Left lobe of liver (tissue), 2 donors: Measurements from ENCODE around the gene PRR5L. TPM values are rescaled to one million over a fixed set of nuclear protein-coding genes. Genes with fewer than 3 reads are reported as not detected.
A peak's percentile ranks its signal among the peaks of the same experiment; 100 is the strongest.
"Not testable (repeated sequence)": the region's sequence is repeated elsewhere in the genome, so short reads cannot be mapped to it uniquely, and the experiment has no call there.

Experiments used
- ATAC-seq: fragments of 200-7000 bp; cut with Tn5 transposase; one replicate; pipeline ENCODE4 v1.9.1; 2020; ENCODE audit warnings: mild to moderate bottlenecking, moderate library complexity
- DNase-seq: peaks from one replicate; pipeline ENCODE4 v3.0.0-alpha.2; 2020; ENCODE audit warnings: low spot score
- total RNA-seq: library from RNA; stranded (reverse); gene quantifications from one replicate; pipeline ENCODE4 v1.2.1, GENCODE V29; 2021
- donor health status: DM: no; HTN: no; CAD: no; lungs with moderate emphysema.
- donor health status: DM: no; HTN: yes; CAD: no.

PRR5L gene
- total RNA-seq, 1 donor from 2014 or later = 2.1 TPM

DNA sequence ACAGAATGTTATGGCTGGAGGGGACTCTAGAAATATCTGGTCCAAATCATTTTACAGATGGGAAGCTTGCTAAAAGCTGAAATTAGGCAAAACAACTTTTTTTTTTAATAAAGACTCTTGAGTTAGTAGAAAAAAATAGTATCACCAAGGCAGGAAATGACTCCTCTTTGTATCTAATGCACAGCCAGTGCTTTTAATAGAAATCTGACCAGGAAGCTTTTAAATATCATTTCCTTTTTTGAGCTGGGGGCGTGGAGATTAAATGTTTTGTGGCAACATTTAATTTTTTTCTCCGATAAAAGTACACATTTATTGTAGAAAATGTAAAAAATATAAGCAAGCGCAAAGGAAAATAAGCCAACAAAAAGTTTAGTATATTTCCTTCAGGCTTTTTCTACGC is 191.5 kb downstream of the PRR5L start:
- DNase-seq (no peak), ATAC-seq (no peak)

DNA sequence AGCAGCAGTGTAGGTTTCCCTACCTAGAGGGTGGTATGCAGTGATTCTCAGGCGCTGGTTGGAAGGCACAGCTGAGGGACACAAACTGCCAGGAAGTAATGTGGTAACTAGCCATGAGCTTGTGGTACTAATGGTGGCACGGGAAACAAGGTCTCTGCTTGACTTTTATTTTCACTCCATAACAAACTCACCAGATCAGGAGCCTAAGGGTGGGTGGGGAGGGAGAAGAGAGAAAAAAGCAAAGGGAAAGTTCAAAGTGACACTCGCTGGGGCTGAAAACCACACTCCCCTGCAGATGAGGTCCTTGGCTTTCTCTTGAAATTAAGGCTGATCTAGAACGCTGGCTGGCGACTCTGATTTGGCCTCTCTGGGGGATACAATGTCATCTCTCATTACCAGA is 192.0 kb downstream of the PRR5L start:
- DNase-seq (no peak), ATAC-seq (no peak)

DNA sequence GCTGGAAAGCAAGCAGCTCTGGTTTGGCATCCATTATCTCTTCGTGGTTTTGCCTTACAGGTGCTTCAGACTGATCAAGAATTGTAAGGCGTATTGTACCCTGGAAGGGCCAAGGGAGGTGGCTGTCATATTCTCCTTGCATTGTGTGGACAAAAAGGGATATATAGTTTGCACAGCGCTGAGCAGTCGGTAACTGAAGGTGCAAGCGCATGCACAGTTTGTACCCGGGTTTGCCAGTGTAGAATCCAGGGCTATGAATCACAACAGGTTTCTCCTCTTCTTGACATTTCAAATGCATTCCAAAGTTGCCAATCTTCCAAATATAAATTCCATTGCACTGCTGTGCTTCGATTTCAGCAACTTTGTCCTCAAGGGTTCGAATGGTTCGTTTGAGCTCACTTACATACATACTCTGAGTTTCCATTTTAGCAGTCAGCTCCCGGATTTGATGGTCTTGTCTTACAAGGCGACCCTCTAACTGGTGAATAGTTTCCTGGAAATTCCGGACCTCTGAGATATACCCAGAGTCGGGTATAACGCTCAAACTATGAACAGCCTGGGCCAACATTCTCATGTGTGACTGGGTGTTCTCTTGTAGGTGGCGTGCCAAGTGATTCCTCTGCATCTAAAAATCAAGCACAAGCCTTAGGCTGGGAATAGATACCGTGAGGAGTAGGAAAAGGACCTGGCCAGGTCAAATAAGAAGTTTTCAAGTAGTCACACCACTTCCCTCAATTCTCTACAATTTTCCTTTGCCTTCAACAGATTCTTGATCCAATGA is 194.1 kb downstream of the PRR5L start:
- DNase-seq (no peak), ATAC-seq (no peak)

DNA sequence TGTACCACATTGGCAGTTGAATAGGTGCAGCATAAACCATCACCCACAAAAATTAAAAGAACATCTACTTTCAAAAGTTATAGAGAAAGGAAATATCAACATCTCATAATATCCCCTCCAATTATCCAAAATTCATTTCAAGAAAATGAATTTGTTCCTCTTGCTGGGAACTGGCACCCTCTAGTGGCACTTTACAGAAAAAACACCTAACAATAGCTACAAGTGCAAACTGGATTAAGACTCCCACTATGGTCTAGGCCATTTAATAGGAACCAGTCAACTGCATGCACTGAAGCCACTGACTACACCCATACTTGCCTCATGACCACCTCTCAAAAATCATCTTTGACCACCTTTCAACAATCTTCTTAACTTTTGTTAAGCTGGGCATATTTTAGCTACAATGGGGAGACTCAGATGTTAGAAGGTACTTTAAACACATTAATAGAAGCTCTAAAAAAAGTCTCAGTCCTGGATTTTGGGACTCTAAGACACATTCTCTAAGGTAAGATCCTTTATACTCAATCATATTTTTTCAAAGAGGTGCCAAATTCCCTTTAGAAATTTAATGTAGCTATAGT is 196.7 kb downstream of the PRR5L start:
- ATAC-seq = peak; percentile 84
- DNase-seq = no peak

DNA sequence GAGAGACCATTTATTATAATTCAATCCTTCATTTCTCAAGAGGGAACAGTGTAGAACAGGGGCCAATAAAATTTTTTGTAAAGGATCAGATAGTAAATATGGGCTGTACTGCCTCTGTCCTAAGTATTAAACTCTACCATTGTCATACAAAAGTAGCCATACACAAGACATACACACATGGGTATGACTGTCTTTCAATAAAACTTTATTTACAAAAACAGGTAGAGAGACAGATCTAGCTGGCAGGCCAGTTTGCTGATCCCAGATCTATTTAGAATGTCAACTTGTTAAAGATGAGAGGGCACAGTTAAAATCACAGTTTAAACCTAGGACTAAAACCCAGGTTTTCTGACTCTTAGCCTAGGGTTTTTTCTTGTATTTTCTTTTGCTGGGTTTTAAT is 197.2 kb downstream of the PRR5L start:
- no peak for ATAC-seq
- no peak for DNase-seq

DNA sequence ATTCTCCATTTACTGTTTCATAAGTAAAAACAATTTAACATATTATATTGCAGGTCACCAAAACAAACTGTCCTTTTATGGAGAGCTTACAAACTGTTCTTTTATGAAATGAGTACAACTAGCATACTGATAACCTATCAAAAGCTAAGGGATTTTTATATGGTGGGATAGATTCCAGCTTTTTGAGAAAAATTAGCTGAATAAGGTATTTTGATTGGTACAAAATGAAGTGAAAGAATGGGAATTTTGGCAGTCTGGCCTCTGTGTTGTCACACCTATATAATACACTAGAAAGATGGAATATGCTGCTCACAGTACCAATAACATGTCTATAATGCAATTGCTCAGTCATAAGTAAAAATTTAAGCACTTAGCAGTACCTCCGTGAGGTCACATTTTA is 202.6 kb downstream of the PRR5L start:
- ATAC-seq = no peak
- no peak for DNase-seq

DNA sequence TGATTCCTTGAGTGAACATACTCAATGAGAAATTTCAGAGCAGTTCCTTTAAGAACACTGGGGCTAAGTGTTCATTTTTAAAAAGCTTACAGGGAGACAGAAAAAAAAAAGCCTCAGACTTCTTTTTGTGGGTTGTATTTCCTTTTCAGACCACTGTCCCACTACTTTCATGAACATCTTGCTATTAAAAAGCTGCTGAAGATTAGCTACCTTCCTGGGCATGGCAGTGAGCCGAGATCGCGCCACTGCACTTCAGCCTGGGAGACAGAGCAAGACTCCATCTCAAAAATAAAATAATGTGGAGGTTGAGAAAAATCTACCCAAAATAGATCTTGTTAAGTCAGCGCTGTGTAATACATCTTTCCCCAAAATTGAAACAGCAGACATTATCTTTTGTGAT is 203.2 kb downstream of the PRR5L start:
- ATAC-seq = no peak
- no peak for DNase-seq

DNA sequence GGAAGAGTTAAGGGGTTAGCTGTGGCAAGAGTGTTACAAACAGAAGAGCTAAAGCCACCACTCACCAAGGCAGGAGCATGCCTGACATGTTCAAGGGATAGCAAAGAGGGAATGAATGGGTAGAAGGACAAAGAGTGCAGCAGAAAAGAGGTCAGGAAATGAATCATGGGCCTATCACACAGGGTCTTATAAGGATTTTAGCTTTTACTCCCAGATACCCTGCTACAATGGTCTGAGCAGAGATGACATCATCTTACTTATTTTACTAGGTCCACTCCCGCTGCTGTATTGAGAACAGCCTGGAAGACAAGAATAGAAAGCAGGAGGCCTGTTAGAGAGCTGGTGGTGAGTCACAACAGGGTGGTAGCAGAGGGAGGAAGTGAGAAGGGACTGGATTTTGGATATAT is 204.2 kb downstream of the PRR5L start:
- DNase-seq (no peak), ATAC-seq (no peak)

DNA sequence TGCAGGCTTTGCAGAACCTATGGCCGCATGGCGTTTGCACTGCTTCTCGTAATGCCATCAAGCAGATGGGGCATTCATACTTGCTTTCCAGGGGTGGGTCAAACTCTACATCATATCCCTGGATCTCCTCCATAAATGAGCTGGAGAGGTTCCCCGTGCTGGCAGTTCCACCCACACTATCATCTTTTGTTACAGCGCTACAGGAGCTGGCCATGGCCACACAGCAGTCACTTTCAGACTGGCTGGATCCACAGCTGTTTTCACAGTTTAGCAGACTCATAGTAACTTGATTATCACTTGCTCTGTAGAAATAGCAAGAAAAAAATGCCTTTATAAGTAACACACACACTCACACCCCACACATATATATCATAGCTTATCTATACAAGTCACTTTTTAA is 205.1 kb downstream of the PRR5L start:
- DNase-seq = no peak
- peak; percentile 18 for ATAC-seq

DNA sequence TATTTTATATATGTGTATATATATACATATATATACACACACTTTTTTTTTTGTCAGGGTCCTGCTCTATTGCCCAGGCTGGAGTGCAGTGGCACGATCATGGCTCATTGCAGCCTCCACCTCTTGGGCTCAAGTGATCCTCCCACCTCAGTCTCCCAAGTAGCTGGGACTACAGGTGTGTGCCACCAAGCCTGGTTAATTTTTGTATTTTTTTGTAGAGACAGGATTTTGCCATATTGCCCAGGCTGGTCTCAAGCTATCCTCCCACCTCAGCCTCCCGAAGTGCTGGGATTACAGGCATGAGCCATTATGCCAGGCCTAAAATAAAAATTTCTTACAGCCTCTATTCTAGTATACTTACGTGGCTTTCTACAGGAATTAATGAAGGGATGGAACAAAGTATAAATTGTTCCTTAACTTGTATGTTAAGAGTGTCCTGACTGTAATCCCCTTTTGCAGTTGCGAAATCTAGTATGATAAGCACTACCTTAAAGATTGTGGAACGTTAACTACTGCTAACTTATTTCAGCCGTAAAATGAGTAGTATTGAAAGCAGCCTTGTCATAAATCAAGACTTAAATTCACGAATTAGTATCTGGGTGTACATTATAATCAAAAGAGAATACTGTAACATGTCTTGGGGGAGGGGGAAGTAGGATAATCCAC is 211.9 kb downstream of the PRR5L start:
- ATAC-seq (no peak), DNase-seq (no peak)

DNA sequence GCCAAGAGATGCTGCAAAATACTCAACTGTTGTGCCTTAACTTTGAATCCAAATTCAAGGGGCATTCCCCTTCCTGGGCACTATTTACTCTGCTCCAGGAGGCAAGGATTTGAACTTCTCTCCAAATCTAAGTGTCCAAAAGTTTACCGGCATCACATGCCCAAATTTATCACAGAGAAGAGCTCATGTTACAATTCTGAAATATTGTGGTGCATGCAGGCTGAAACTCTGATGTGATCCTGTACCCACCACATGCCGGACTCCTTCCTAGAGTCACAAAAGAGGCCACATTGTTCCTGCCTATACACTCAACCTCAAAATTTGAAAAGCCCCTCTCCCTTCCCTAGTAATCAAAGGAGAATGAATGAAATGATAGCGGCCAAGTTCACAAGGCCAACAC is 212.7 kb downstream of the PRR5L start:
- ATAC-seq = no peak
- no peak for DNase-seq

DNA sequence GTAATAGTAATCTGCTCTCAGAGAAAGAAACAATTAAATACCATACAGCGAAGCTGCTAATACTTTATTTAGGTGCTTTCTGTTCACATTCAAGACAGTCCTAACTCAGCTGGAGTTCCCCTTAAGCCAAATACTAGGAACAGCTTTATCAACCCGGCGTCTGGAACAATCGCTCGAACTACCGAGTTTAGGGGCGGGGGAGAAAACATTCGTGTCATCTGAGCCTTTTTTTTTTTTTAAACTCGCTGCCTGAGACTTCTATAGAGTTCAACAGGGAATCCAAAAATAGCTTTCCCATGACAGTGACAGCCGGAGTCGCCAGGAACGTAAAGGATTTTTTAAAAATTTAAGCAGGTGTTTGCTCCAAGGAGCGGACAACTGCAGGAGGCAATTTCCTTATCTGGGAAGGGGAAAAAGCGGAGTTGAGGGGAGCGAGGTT is 213.1 kb downstream of the PRR5L start:
- ATAC-seq = peak; percentile 8
- no peak for DNase-seq

DNA sequence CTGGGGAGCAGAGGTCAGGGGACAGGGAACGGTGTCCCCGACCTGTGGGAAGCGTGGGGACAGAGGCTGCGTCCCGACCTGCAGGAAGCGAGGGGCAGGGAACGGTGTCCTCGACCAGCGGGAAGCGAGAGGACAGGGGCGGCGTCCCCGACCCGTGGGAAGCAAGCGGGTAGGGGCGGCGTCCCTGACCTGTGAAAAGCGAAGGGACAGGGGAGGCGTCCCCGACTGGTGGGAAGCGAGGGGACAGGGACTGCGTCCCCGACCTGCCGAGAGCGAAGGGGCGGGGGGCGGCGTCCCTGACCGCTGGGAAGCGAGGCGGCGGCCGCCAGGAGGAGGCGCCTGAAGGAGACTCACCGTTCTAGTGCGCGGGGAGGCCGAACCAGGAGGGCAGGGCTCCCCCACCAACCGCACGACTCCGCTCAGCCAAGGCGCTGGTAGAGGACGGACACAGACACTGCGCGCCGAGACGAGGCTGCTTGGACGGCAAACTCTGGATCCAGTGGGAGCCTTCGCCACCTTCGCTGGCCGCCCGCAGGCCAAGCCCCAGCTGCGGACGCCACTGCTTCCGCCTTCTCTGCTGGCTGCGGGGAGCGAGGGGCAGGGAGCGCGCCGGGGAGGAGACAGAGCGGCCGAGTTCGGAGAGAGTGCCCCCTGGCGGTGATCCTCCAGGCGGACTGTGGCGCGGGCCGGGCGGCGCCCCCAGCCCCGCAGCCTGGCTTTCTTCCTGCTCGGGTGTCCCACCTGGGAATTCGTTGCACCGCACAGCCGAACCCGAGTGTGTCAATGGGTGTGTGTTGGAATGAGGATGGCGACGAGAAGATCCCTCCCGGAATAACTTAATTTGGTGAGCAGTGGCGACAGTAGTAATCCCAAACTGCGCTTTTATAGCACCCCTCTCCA is 213.9 kb downstream of the PRR5L start, which contains the start of gene TRAF6:
TSS of gene TRAF6 (minus strand) at position 579 of the 900 bp plus-strand sequence. CDS start 8,757 bp downstream, outside the sequence.
- ATAC-seq = peak; percentile 96

DNA sequence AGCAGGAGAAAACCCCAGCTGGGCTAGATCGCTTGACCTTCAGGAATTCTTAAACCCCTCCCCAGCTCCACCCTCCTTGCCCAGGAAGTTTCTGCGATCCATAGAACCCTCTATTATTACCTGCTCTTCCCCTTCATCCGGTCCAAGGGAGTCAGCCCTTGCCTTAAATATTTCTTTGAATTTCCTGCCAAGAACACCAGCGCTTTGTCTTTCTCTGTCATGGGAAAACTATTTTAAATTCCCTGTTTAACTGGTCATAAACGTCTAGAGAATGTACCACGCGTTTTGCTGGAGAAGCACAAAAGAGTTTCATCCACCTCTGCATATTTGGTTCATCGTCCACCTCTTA is 214.5 kb downstream of the PRR5L start:
- DNase-seq (no peak), ATAC-seq (peak; percentile 9)

More for the DNA sequence above, 213.9 kb downstream of the PRR5L start, which contains the start of gene TRAF6:
- DNase-seq = peak; percentile 90

DNA sequence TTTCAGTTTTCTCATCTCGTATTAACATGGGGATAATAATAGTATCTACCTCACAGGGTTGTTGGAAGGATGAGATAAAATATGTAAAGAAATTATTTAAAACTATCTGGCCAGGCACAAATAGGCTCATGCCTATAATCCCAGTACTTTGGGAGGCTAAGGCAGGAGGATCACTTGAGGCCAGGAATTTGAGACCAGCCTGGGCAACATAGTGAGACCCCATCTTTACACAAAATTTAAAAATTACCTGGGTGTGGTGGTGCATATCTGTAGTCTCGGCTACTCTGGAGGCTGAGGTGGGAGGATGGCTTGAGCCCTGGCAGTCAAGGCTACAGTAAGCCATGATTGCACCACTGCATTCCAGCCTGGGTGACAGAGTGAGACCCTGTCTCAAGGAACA is 215.0 kb downstream of the PRR5L start:
- not testable (repeated sequence) for ATAC-seq, DNase-seq

DNA sequence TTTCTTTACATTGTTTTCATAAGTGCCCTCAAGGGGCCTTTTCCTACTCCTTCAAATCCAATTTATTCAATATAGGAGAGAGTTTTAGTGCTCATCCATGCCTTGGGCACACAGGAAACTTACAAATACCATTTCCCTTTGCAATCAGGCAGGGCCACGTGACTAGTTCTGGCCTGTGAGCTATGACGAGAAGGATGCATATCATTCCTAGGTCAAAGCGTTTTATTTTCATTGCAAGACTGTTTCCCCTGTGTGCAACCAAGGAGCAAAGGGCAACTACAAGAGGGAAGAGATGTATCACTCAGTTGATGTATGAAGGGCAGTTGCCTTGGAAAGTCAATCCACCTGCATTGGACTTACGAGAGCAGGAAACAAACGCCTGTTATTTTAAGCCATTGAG is 215.9 kb downstream of the PRR5L start:
- ATAC-seq = no peak
- DNase-seq = no peak

DNA sequence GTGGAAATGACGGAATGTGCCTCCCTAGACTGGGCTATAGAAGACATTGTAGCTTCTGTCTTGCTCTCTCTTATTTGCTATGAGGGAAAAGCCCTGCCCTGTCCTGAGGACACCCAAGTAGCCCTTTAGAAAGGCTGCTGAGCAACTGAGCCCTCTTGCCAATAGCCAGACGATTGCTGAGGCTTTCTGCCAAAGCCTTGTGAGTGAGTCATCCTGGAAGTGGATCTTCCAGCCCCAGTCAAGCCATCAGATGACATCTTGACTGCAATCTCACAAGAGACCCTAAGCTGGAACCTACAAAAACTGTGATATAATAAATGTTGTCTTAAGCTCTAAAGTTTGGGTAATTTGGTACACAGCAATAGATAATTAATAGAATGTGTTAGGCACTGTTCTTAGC is 217.9 kb downstream of the PRR5L start:
- DNase-seq = no peak
- ATAC-seq = no peak
